CD4-positive, alpha-beta memory T cell (primary cell): ENCODE results near the gene RFX3. TPM values are rescaled to one million over a fixed set of nuclear protein-coding genes. Genes with fewer than 3 reads are reported as not detected.
A peak's percentile ranks its signal among the peaks of the same experiment; 100 is the strongest.

ENCODE experiments used
- CTCF ChIA-PET: fragments of 350-600 bp; sonication (Branson Sonifier 250); formaldehyde crosslinking; loops from one replicate; lab custom pipeline; 2021; ENCODE audit warnings: inconsistent platforms; ENCODE audit not compliant: partially characterized antibody; lab: Charles Lee
- POLR2A ChIA-PET: fragments of 350-600 bp; sonication (Branson Sonifier 250); formaldehyde crosslinking; loops from one replicate; lab custom pipeline; 2021; ENCODE audit not compliant: partially characterized antibody; lab: Charles Lee
- DNase-seq, 5 donors: peaks; one replicate each; pipeline versions ENCODE4 v3.0.0 to v3.0.0-alpha.2; 2020 to 2022; ENCODE audit warnings: mixed read lengths in 1 of 5
- H3K27ac ChIP-seq: one replicate; pipeline ENCODE4 v1.7.0; 2013; ENCODE audit warnings: low read depth, low read length
- H3K27me3 ChIP-seq: 2 replicates; pipeline ENCODE4 v1.7.0; 2013; ENCODE audit warnings: mild to moderate bottlenecking, low read length, moderate library complexity; ENCODE audit not compliant: insufficient read depth
- H3K36me3 ChIP-seq: 2 replicates; pipeline ENCODE4 v1.7.0; 2013; ENCODE audit warnings: mild to moderate bottlenecking, low read length, moderate library complexity; ENCODE audit not compliant: insufficient read depth
- H3K4me1 ChIP-seq: 2 replicates; pipeline ENCODE4 v1.7.0; 2013; ENCODE audit warnings: mild to moderate bottlenecking, low read length, moderate library complexity; ENCODE audit not compliant: insufficient read depth
- H3K4me3 ChIP-seq, 2 donors: one replicate each; pipeline ENCODE4 v1.7.0; 2013; ENCODE audit warnings: low read length in 2 of 2, mild to moderate bottlenecking in 1 of 2
- H3K9me3 ChIP-seq, 2 donors: one replicate each; pipeline ENCODE4 v1.7.0; 2013; ENCODE audit warnings: low read length in 2 of 2, control low read depth in 1 of 2; ENCODE audit not compliant: control insufficient read depth in 1 of 2
- H3K27ac Mint-ChIP-seq, 7 donors: one replicate each; pipeline ENCODE4 v1.8.0; 2020 to 2021; ENCODE audit warnings: mixed read lengths in 7 of 7, mild to moderate bottlenecking in 6 of 7, inconsistent platforms in 3 of 7, moderate library complexity in 3 of 7
- H3K27me3 Mint-ChIP-seq, 2 donors: one replicate each; pipeline ENCODE4 v1.8.0; 2020 to 2021; ENCODE audit warnings: mixed read lengths in 2 of 2
- H3K36me3 Mint-ChIP-seq, 2 donors: one replicate each; pipeline ENCODE4 v1.8.0; 2020 to 2021; ENCODE audit warnings: mixed read lengths in 2 of 2, inconsistent platforms in 1 of 2, mild to moderate bottlenecking in 1 of 2
- H3K4me1 Mint-ChIP-seq, 4 donors: one replicate each; pipeline ENCODE4 v1.8.0; 2020 to 2021; ENCODE audit warnings: mixed read lengths in 4 of 4, mild to moderate bottlenecking in 1 of 4
- H3K4me3 Mint-ChIP-seq, 8 donors: one replicate each; pipeline ENCODE4 v1.8.0; 2020 to 2021; ENCODE audit warnings: mixed read lengths in 8 of 8, mild to moderate bottlenecking in 7 of 8, moderate library complexity in 6 of 8, inconsistent platforms in 3 of 8
- H3K9me3 Mint-ChIP-seq, 8 donors: one replicate each; pipeline ENCODE4 v1.8.0; 2020 to 2021; ENCODE audit warnings: mixed read lengths in 8 of 8, mild to moderate bottlenecking in 5 of 8, inconsistent platforms in 3 of 8, moderate library complexity in 1 of 8
- intact Hi-C: fragments of 100-400 bp; cut with micrococcal nuclease; formaldehyde crosslinking; loops from one replicate; pipeline ENCODE4 v1.15.1; 2023
- polyA plus RNA-seq, 2 donors: library from polyadenylated mRNA; unstranded; fragments of 300-500 nt; fragmentation: Illumina TruSeq; gene quantifications; one replicate each; pipeline ENCODE4 v1.2.3, GENCODE V29; 2021
- total RNA-seq, 2 experiments: library from RNA; stranded (reverse); gene quantifications; one replicate each; pipeline ENCODE4 v1.2.3, GENCODE V29; 2021

RFX3 gene
- total and polyA plus RNA-seq, 4 experiments from 2014 or later = 3.0 to 30.8 (median 16.5) TPM

- H3K4me1 Mint-ChIP-seq = peaks cover 0 to 5% (median 2%) of the 10 kb centered on the region in 4 donors
Measured at GRCh38 chr9:3458806-3459475, 66.9 kb downstream of the RFX3 start.

GRCh38 chr9:3457175-3457574, 68.6 kb downstream of the RFX3 start:
- CTCF ChIA-PET = interaction anchor here (2.0 kb wide), 1 partner anchor 10 kb away, joined by 7 read pairs; no protein-coding TSS in a partner anchor

More at GRCh38 chr9:3458806-3459475, 66.9 kb downstream of the RFX3 start:
- ChIA-PET CTCF (interaction anchor here (1.2 to 1.6 kb wide), 3 partner anchors 8 to 18 kb away, joined by 3 to 6 read pairs (median 4); no protein-coding TSS in a partner anchor), POLR2A (no interaction called here)
- DNase-seq = no peak
- H3K4me1 ChIP-seq = no peaks in the 10 kb centered on the region
- H3K36me3 ChIP-seq = no peaks in the 10 kb centered on the region
- H3K27ac ChIP-seq = no peak overlapping the region
- H3K36me3 Mint-ChIP-seq = peaks cover 0 to 3% of the 10 kb centered on the region in 2 donors
- intact Hi-C loops = no loop called here
- H3K27ac Mint-ChIP-seq = no peak overlapping the region
- no peaks in the 10 kb centered on the region for H3K27me3 ChIP-seq
- H3K4me3 Mint-ChIP-seq = no peak overlapping the region
- no peaks in the 10 kb centered on the region for H3K27me3 Mint-ChIP-seq
- no peak overlapping the region for H3K4me3 ChIP-seq
- no peaks in the 10 kb centered on the region for H3K9me3 Mint-ChIP-seq
- no peaks in the 10 kb centered on the region for H3K9me3 ChIP-seq

GRCh38 chr9:3455717-3456116, 70.1 kb downstream of the RFX3 start:
- H3K4me1 Mint-ChIP-seq = peaks cover 0 to 5% (median 3%) of the 10 kb centered on the region in 4 donors
- H3K27ac ChIP-seq = no peak overlapping the region
- H3K27ac Mint-ChIP-seq = no peak overlapping the region
- H3K4me3 ChIP-seq = no peak overlapping the region
- ChIA-PET CTCF (interaction anchor here (1.4 kb wide), 1 partner anchor 14 kb away, joined by 5 read pairs; no protein-coding TSS in a partner anchor), POLR2A (no interaction called here)
- no peaks in the 10 kb centered on the region for H3K4me1 ChIP-seq
- H3K36me3 Mint-ChIP-seq = peaks cover 0 to 3% of the 10 kb centered on the region in 2 donors
- H3K4me3 Mint-ChIP-seq = no peak overlapping the region
- H3K36me3 ChIP-seq = no peaks in the 10 kb centered on the region
- intact Hi-C loops = no loop called here
- no peaks in the 10 kb centered on the region for H3K27me3 Mint-ChIP-seq
- no peaks in the 10 kb centered on the region for H3K27me3 ChIP-seq
- no peaks in the 10 kb centered on the region for H3K9me3 ChIP-seq
- H3K9me3 Mint-ChIP-seq = no peaks in the 10 kb centered on the region
- no peak for DNase-seq

More at GRCh38 chr9:3457175-3457574, 68.6 kb downstream of the RFX3 start:
- POLR2A ChIA-PET = no interaction called here
- no peaks in the 10 kb centered on the region for H3K27me3 ChIP-seq
- H3K4me3 Mint-ChIP-seq = no peak overlapping the region
- intact Hi-C loops = no loop called here
- no peaks in the 10 kb centered on the region for H3K27me3 Mint-ChIP-seq
- peak overlapping the region in 1 of 7 donors; percentile 57 for H3K27ac Mint-ChIP-seq
- H3K4me1 ChIP-seq = no peaks in the 10 kb centered on the region
- no peaks in the 10 kb centered on the region for H3K9me3 ChIP-seq
- DNase-seq = no peak
- no peaks in the 10 kb centered on the region for H3K36me3 ChIP-seq
- no peak overlapping the region for H3K27ac ChIP-seq
- no peak overlapping the region for H3K4me3 ChIP-seq
- peaks cover 0 to 3% of the 10 kb centered on the region in 2 donors for H3K36me3 Mint-ChIP-seq
- H3K4me1 Mint-ChIP-seq = peaks cover 0 to 5% (median 2%) of the 10 kb centered on the region in 4 donors
- no peaks in the 10 kb centered on the region for H3K9me3 Mint-ChIP-seq

- CTCF ChIA-PET = interaction anchor here (1.4 kb wide), 1 partner anchor 14 kb away, joined by 5 read pairs; no protein-coding TSS in a partner anchor
Measured at GRCh38 chr9:3455094-3455493, 70.7 kb downstream of the RFX3 start.

GRCh38 chr9:3451956-3452355, 73.8 kb downstream of the RFX3 start:
- ChIA-PET POLR2A (no interaction called here), CTCF (interaction anchor here (1.1 to 1.3 kb wide), 2 partner anchors 11 to 15 kb away, joined by 4 to 7 read pairs; no protein-coding TSS in a partner anchor)
- Mint-ChIP-seq H3K9me3 (no peaks in the 10 kb centered on the region), H3K4me1 (peaks cover 0 to 8% (median 5%) of the 10 kb centered on the region in 4 donors), H3K27ac (no peak overlapping the region), H3K4me3 (no peak overlapping the region), H3K27me3 (no peaks in the 10 kb centered on the region), H3K36me3 (no peaks in the 10 kb centered on the region)
- H3K36me3 ChIP-seq = no peaks in the 10 kb centered on the region
- no peaks in the 10 kb centered on the region for H3K27me3 ChIP-seq
- no peak overlapping the region for H3K4me3 ChIP-seq
- intact Hi-C loops = no loop called here
- no peaks in the 10 kb centered on the region for H3K9me3 ChIP-seq
- no peak overlapping the region for H3K27ac ChIP-seq
- no peak for DNase-seq
- no peaks in the 10 kb centered on the region for H3K4me1 ChIP-seq

More at GRCh38 chr9:3455094-3455493, 70.7 kb downstream of the RFX3 start:
- POLR2A ChIA-PET = no interaction called here
- Mint-ChIP-seq H3K27ac (no peak overlapping the region), H3K27me3 (no peaks in the 10 kb centered on the region), H3K9me3 (no peaks in the 10 kb centered on the region), H3K36me3 (peaks cover 0 to 3% of the 10 kb centered on the region in 2 donors), H3K4me3 (no peak overlapping the region), H3K4me1 (peaks cover 0 to 5% (median 3%) of the 10 kb centered on the region in 4 donors)
- intact Hi-C loops = no loop called here
- Histone ChIP-seq H3K36me3 (no peaks in the 10 kb centered on the region), H3K27me3 (no peaks in the 10 kb centered on the region), H3K4me3 (no peak overlapping the region), H3K4me1 (no peaks in the 10 kb centered on the region), H3K9me3 (no peaks in the 10 kb centered on the region), H3K27ac (no peak overlapping the region)
- no peak for DNase-seq

- Mint-ChIP-seq H3K9me3 (peaks cover 0 to 3% (median 0%) of the 10 kb centered on the region in 8 donors), H3K27ac (peak overlapping the region in 1 of 7 donors; percentile 30), H3K36me3 (no peaks in the 10 kb centered on the region), H3K4me3 (no peak overlapping the region), H3K4me1 (peaks cover 0 to 8% (median 6%) of the 10 kb centered on the region in 4 donors), H3K27me3 (no peaks in the 10 kb centered on the region)
- Histone ChIP-seq H3K4me1 (no peaks in the 10 kb centered on the region), H3K4me3 (no peak overlapping the region), H3K36me3 (no peaks in the 10 kb centered on the region), H3K9me3 (no peaks in the 10 kb centered on the region), H3K27me3 (no peaks in the 10 kb centered on the region), H3K27ac (no peak overlapping the region)
- ChIA-PET POLR2A (no interaction called here), CTCF (no interaction called here)
- DNase-seq = no peak
- intact Hi-C loops = no loop called here
Measured at GRCh38 chr9:3447788-3448187, 78.0 kb downstream of the RFX3 start.

GRCh38 chr9:3447143-3447542, 78.7 kb downstream of the RFX3 start:
- no peak overlapping the region for H3K4me3 ChIP-seq
- POLR2A ChIA-PET = no interaction called here
- H3K27ac Mint-ChIP-seq = peak overlapping the region in 1 of 7 donors; percentile 29
- no peaks in the 10 kb centered on the region for H3K36me3 Mint-ChIP-seq
- H3K9me3 ChIP-seq = no peaks in the 10 kb centered on the region
- no peaks in the 10 kb centered on the region for H3K4me1 ChIP-seq
- intact Hi-C loops = no loop called here
- peaks cover 0 to 3% (median 0%) of the 10 kb centered on the region in 8 donors for H3K9me3 Mint-ChIP-seq
- no peaks in the 10 kb centered on the region for H3K27me3 ChIP-seq
- H3K27me3 Mint-ChIP-seq = no peaks in the 10 kb centered on the region
- no peaks in the 10 kb centered on the region for H3K36me3 ChIP-seq
- H3K27ac ChIP-seq = no peak overlapping the region
- H3K4me3 Mint-ChIP-seq = no peak overlapping the region
- CTCF ChIA-PET = no interaction called here
- H3K4me1 Mint-ChIP-seq = peaks cover 0 to 8% (median 6%) of the 10 kb centered on the region in 4 donors
- no peak for DNase-seq
